WERI-Rb-1 (cell line): Measurements from ENCODE around the gene EGF.

Experiments used
- DNase-seq: peaks from one replicate; pipeline ENCODE4 v3.0.0-alpha.2; 2020
- H3K27ac ChIP-seq: fragments of 250-450 bp; sonication (Bioruptor Pico); 2 replicates; pipeline ENCODE4 v1.5.1; 2020; ENCODE audit warnings: mild to moderate bottlenecking, moderate library complexity
- H3K27me3 ChIP-seq: fragments of 250-450 bp; sonication (Bioruptor Pico); 2 replicates; pipeline ENCODE4 v1.5.1; 2021; ENCODE audit warnings: mild to moderate bottlenecking, low read depth, moderate library complexity; ENCODE audit not compliant: insufficient read depth, severe bottlenecking
- H3K36me3 ChIP-seq: fragments of 250-450 bp; sonication (Bioruptor Pico); 2 replicates; pipeline ENCODE4 v1.5.1; 2020; ENCODE audit warnings: mild to moderate bottlenecking, moderate library complexity
- H3K4me3 ChIP-seq: 2 replicates; pipeline ENCODE4 v1.5.1; 2011; ENCODE audit warnings: low read depth, mild to moderate bottlenecking, control low read depth, low read length
- H3K9me3 ChIP-seq: fragments of 250-450 bp; sonication (Bioruptor Pico); 2 replicates; pipeline ENCODE4 v1.5.1; 2021; ENCODE audit warnings: mild to moderate bottlenecking, moderate library complexity; ENCODE audit not compliant: severe bottlenecking
- CTCF ChIP-seq: IDR thresholded peaks from 2 replicates; pipeline ENCODE4 v1.5.1; 2011; ENCODE audit warnings: low read depth, mild to moderate bottlenecking, control low read depth, inconsistent platforms, low read length

Gene EGF

DNA sequence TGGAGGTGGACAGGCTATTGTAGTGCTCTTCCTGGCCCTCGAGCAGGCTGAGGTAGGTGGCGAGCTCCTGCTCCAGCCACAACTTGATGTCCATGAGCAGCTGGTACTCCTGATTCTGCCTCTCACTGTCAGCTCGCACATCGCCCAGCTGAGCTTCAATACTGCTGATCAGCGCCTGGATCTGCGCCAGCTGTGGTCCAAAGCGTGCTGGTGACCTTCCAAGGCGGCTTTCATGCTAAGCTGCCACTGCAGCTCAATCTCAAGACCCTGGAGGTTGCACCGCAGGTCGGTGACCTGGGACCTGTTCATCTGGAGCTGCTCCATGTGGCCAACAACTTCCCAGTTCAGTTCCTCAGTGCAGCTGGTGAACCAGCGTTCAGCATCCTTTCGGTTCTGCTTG lies 33.6 kb upstream of the EGF start:
- no peak for TF ChIP-seq CTCF
- Histone ChIP-seq H3K9me3 (no peaks in the 10 kb centered on the region), H3K4me3 (no peak overlapping the region), H3K27ac (no peak overlapping the region), H3K36me3 (no peaks in the 10 kb centered on the region), H3K27me3 (no peaks in the 10 kb centered on the region)
- DNase-seq: no peak

DNA sequence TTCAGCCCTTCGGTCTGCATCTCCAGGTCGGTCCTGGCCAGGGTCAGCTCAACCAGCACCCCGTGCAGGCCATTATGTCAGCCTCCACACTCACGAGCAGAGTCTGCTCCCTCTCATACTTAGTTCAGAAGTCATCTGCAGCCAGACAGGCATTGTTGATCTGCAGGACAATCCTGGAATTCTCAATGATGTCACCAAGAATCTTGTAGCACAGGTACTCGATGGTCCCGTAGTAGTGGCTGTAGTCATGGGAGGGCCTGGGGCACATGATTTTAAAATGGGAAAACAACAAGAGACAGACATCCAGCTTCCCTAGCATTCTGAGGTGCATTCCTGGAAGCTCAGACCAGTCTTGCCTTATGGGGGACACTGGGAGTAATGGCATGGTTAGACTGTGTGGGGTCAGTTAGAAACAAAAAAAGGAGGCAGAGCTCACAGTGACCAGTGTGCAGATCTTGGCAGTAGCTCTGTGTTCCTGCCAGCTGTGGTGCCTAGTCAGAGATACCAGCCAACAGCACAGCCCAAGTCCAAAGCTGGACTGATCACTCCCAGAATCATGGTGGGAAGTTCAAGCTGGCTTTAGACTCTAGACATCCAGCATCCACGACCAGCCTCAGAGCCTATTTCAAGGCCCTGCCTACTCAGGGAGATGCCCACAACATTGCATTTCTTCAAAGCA lies 32.9 kb upstream of the EGF start:
- Histone ChIP-seq H3K4me3 (no peak overlapping the region), H3K27me3 (no peaks in the 10 kb centered on the region), H3K9me3 (no peaks in the 10 kb centered on the region), H3K36me3 (no peaks in the 10 kb centered on the region), H3K27ac (no peak overlapping the region)
- TF ChIP-seq CTCF: no peak
- DNase-seq: no peak

GRCh38 chr4:109886303-109886702 lies 26.4 kb upstream of the EGF start:
- Histone ChIP-seq H3K27ac (no peak overlapping the region), H3K36me3 (no peaks in the 10 kb centered on the region), H3K27me3 (no peaks in the 10 kb centered on the region), H3K9me3 (no peaks in the 10 kb centered on the region), H3K4me3 (no peak overlapping the region)
- no peak for DNase-seq
- no peak for TF ChIP-seq CTCF

GRCh38 chr4:109887071-109887470 lies 25.6 kb upstream of the EGF start:
- H3K27me3 ChIP-seq: no peaks in the 10 kb centered on the region
- H3K27ac ChIP-seq: no peak overlapping the region
- DNase-seq: no peak
- no peaks in the 10 kb centered on the region for H3K9me3 ChIP-seq
- no peak overlapping the region for H3K4me3 ChIP-seq
- TF ChIP-seq CTCF: no peak
- H3K36me3 ChIP-seq: no peaks in the 10 kb centered on the region

DNA sequence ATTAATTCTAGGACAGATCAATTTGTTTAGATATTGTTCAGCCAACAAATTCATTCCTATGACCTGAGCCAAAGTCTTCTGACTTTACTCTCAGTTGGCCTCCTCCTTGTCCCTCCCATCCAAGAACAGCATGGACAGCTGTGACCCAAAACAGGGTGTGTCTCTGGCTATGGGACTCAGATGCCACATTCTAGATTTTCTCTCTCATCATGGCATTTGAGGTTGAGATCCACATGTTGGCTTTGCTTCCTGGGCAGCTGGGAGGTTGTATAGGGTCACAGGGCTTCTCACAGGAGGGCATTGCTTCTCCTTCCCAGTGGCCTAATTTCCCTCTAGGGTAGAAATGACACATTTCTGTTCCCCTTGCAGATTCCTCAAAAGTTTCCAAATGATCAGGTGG lies 22.6 kb upstream of the EGF start:
- Histone ChIP-seq H3K36me3 (no peaks in the 10 kb centered on the region), H3K9me3 (no peaks in the 10 kb centered on the region), H3K27ac (no peak overlapping the region), H3K4me3 (no peak overlapping the region), H3K27me3 (no peaks in the 10 kb centered on the region)
- DNase-seq: no peak
- no peak for TF ChIP-seq CTCF
